Measurements from ENCODE around the gene KBTBD8.

Gene KBTBD8

GRCh38 chr3:67034371-67034770, 36.3 kb downstream of the KBTBD8 start:
- DNase-seq (ENCODE audit: low read depth in 2 of 2) = no peak

DNA sequence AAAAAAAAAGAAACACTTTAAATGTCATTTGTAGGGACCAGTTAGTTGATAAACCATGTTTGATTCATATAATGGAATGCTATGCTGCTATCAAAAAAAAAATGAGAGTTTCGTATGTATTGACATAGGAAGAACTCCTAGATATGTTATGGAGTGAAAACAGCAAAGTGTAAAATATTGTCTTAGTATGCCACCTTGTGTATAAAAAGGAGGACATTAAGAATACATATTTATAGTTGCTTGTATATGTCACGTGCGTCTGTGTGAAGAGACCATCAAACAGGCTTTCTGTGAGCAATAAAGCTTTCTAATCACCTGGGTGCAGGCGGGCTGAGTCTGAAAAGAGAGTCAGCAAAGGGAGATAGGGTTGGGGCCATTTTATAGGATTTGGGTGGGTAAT, 39.5 kb downstream of the KBTBD8 start:
- no peak for DNase-seq (ENCODE audit: low read depth in 2 of 2)

- DNase-seq (ENCODE audit: low read depth in 2 of 2) = no peak
These were observed 46.2 kb downstream of the KBTBD8 start for GRCh38 chr3:67044295-67044694.

GRCh38 chr3:67044955-67045354, 46.8 kb downstream of the KBTBD8 start:
- DNase-seq (ENCODE audit: low read depth in 2 of 2) = no peak

DNA sequence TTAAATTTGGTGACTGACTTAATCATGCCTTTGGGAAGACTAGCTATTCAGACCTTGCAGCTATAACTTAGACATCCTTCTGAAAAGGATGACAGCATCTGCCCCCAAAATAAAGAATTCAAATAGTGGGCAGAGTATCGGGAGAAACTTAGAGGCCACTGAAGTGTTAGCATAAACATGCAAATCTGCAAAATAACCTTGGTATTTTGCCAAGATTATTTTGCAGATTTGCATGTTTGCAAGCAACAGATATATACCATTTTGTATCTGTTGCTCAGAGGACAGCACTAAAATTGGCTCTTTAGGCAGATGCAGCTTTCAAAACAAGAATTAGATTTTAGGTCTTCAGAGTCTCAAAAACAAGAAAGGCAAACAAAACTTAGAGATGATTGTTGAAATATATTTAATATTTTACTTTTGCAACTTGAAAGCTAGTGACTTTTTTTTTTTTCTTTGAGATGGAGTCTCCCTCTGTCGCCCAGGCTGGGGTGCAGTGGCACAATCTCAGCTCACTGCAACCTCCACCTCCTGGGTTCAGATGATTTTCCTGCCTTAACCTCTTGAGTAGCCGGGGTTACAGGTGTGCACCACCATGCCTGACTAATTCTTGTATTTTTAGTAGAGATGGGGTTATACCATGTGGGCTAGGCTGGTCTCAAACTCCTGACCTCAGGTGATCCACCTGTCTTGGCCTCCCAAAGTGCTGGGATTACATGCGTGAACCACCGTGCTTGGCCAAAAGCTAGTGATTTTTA, 47.8 kb downstream of the KBTBD8 start:
- DNase-seq (ENCODE audit: low read depth in 2 of 2) = no peak

DNA sequence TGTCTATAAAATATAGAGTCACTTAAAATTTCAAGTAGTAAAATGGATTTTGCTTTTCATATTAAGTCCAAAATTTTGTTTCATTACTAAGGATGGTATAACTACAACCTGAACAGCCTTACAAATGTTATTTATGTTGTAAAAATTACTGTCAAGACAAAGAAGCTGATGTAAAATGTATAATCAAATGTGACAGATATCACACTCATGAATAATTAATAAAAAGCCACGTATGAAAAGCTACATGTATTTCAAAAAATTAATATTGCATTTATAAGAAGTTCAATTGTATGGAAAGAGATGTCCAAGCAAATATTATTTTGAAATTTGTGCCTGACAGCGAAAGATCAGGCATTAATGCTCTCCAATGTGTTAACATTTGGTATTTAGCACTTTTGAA, 48.9 kb downstream of the KBTBD8 start:
- DNase-seq (ENCODE audit: low read depth in 2 of 2) = no peak

DNA sequence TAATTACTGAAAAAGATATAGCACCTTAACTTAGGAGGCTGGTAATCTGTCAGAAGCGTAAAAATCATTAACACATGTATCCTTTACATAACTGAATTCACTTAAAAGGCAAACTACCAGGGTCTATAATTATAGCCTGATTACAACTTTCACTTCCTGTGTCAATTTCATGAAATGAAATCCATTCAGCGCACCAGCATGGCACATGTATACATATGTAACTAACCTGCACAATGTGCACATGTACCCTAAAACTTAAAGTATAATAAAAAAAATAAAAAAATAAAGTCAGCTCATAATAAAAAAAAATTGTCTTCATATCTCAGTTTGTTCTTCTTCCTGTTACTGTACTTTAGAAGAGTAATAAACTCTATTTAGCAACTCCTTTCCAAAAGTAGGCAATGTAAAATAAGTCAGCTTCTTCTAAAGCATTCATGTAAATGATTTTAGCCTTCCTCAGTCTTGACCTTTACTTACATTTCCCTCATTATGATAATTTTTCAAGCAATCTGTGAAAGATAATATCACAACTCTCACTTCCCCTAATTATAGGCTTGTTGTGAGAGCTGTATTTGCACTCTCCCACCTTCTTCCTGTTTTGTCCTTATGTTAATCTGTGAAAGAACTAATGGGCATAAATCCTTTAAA, 50.1 kb downstream of the KBTBD8 start:
- no peak for DNase-seq (ENCODE audit: low read depth in 2 of 2)

DNA sequence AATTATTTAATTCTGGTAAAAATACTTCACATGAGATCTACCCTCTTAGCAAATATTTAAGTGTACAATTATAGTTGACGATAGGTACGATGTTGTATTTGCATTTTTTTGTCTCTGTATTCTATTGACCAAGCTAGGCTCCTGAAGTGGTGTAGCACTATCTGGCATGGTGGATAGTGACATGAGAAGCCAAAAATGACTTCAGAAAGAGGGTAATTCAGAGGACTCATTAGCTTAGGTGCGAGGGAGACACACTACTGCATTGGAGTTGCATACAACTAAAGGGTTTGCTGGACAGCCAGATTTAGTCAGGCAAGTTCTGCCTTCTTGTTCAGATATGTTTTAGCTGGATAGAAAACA, 50.6 kb downstream of the KBTBD8 start:
- no peak for DNase-seq (ENCODE audit: low read depth in 2 of 2)

DNA sequence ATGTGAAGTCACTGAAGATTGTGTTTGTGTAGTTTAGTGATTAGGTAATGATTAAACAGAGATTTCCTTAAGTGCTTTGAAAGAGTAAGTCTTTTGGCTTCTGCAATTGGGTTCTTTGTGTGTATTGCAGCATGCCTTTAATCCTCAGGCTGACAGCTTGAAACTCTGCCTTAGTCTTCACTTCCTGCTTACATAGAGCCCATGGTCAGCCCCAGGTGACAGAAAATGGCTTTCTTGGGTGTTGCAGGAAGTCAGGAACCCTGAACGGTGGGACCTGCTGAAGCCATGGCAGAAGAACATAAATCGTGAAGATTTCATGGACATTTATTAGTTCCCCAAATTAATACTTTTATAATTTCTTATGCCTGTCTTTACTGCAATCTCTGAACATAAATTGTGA, 61.3 kb downstream of the KBTBD8 start:
- no peak for DNase-seq (ENCODE audit: low read depth in 2 of 2)
